ENCODE results near the gene STPG3.

DNA sequence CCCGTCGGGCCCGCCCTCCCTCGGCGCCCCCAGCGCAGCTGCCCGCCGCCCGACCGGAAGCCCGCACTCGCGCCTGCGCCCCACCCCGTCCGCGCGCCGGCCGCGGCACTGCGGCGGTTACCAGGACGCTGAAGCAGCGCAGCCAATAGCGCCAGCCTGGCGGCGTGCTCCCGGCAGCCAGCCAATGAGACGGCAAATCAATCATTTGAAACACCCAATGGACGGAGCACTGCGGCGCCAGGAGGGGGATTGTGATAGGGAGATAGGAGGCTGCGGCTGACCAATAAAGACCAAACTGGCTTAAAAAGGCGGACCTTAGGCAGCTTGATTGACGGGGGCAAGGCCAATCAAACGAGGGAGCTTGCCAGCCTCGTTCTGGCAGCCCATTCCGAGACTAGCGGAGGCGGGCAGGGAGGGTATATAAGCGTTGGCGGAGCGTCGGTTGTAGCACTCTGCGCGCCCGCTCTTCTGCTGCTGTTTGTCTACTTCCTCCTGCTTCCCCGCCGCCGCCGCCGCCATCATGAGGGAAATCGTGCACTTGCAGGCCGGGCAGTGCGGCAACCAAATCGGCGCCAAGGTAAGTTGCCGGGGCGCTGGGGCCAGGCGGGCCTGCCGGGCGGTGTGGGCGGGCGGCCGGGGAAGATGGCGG, 10.1 kb upstream of the STPG3 start, which contains the start of gene TUBB4B:
- TF ChIP-seq, protein P1, sequence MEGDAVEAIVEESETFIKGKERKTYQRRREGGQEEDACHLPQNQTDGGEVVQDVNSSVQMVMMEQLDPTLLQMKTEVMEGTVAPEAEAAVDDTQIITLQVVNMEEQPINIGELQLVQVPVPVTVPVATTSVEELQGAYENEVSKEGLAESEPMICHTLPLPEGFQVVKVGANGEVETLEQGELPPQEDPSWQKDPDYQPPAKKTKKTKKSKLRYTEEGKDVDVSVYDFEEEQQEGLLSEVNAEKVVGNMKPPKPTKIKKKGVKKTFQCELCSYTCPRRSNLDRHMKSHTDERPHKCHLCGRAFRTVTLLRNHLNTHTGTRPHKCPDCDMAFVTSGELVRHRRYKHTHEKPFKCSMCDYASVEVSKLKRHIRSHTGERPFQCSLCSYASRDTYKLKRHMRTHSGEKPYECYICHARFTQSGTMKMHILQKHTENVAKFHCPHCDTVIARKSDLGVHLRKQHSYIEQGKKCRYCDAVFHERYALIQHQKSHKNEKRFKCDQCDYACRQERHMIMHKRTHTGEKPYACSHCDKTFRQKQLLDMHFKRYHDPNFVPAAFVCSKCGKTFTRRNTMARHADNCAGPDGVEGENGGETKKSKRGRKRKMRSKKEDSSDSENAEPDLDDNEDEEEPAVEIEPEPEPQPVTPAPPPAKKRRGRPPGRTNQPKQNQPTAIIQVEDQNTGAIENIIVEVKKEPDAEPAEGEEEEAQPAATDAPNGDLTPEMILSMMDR (IDR thresholded peaks at IDR 0.05; ENCODE audit: low read depth, low read length) = no peak
- peak; percentile 65 for TF ChIP-seq MYC (IDR thresholded peaks at IDR 0.05; ENCODE audit: low read depth, low read length)
- TF ChIP-seq POLR2A (IDR thresholded peaks at IDR 0.05; ENCODE audit: extremely low read depth, insufficient read length) = peak; percentile 99

Data from NB4 (cell line).